GM03348 (cell line): ENCODE results near the gene ACBD6.
A peak's percentile ranks its signal among the peaks of the same experiment; 100 is the strongest.

Source experiments
- DNase-seq: peaks from one replicate; pipeline ENCODE4 v3.0.0; 2012; ENCODE audit warnings: low spot score

Gene ACBD6

DNA sequence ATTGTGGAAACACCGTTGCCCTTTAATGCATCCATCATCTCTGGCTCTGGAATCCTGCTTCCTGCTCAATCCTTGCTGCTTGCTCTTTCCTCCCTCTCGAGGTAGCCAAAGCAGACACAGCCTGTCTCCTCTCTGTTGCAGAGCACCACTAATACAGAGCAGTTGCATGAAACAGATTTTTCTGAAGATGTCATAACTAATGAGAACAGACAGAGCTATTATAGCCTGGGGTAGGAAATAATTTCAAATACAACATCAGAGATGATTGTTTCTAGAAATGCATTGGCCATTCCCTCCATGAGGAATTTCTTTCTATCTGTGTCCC is 23.3 kb upstream of the ACBD6 start:
- no peak for DNase-seq

DNA sequence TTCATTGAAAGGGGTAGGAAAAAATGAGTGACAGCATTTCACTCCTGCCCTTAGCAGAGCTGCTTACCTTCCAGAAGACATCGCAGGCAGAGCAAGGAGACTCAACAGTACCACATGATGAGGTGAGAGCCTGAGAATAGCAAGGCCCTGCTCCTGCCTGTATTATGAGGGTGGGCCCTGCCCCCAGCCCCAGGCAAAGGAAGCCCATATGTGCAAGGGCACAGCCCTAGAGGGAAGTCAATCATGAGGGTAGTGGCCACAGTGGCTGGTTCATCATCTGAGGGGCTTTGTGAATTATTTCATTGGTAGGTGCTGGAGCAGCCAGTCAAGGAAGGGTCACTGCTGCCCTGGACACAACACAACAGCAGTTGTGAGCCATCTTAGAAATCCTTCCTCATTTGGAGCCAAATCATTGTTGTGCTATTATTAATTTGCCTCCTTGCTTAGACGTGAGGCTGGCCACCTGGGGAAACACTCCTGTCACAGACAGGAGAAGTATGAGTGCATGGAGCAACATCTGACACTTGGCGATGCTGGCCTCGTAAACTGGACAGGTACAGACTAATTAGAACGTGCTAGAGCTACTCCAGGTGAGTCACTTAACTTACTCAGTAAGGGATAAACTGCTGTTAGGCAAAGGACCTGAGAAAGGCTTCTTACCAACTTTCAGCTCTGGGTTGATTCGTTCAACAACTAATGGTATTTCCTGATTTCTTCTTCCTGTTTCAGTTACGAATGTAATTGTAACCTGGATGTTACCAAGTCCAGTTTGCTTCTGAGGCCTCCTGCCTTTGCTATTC is 22.7 kb upstream of the ACBD6 start:
- DNase-seq: no peak

DNA sequence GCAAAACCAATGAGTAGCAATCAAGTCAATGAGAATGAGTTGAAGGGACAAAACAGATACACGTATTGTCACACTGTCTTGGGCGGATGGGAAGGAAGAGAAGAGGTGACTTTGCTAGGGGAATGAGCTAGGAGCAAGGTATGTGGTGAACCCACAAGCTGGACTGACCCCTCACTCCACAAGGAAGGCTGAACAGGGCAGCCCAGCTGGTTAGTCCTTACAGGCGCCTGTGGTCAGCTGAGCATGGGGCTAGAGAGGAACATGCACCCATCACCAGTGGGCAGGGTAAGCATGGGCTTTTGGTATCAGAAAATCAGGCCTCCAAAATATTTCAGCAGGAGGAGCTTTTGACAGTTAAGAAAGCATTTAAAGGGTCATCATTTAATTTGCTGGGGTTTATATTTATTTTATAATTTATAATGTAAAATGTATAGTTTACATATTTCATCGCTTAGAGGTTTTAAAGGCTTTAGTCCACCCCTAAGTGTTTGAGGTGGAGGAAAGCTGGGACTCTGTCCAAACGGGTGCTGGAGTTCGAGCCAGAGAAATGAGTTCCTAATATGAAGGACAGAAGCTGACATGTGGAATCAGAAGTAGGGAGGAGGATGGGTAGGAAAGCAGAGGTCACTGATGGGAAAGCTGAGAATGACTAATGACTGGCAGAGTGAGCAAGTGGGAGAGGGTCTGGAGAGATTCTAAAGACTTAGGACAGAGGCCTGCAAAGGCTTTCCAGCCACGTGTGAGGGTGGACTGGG is 22.0 kb upstream of the ACBD6 start:
- no peak for DNase-seq

DNA sequence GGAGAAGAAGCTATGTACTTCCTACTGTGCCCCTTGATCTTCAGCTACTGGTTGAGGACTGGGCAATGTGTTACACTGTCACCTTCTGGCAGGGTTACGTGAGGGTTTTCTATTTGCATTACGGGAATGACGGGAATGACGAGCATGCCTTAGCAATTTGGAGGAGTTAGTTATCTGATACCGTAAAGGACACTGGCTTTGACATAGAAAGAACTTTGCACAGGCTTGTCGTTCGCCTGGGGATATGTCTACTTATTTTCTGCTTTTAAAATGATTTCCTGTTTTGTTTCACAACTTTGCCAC is 19.8 kb upstream of the ACBD6 start:
- DNase-seq: no peak

DNA sequence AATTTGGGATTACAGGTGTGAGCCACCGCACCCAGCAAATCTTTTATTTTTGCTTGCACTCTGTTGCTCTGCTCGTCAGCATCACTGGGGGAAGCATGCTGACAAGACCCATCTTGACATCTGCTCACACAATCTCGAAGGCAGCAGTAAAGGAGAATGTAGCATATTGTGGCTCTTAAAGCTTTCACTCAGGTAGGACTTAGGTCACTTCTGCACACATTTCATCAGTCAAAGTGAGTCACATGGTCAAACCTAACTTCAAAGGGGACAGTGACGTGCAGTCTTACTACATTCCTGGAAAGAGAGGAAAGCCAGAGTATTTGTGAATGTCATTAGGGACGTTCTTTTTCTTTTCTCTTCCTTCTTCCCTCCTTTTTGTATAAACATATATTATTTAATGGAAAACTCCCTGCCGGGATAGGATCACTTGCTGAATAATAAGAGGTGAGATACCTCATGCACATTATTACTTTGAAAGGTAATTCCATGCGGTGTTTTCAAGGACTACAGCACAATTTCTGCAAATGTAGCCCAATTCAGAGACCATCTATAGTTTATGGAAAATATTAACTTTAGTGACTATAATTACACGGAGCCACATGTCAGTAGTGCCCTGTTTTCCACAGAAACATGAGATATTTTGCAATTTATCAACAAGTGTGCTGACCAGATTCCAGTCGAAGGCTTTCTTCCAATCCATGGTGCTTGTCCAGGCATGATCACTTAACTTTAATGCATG is 19.3 kb upstream of the ACBD6 start:
- DNase-seq: no peak

DNA sequence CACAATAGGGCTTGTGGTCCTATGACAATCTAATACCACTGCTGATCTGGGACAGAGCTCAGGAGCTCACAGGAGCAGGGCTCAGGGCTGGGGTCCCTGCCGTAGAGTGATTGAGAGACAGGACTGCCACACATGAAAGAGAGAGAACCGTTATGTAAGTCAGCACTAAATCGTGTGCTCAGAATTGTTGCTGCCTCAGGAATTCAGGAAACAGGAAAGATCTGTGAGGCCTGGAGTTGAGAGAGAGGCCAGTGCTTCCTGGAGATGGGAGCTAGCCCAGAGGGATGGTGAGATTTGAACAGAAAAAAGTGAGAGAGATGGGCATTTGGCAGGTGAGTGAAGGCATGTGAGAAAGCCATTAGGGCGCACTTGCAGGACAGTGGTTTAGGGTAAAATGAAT is 17.5 kb upstream of the ACBD6 start:
- no peak for DNase-seq

DNA sequence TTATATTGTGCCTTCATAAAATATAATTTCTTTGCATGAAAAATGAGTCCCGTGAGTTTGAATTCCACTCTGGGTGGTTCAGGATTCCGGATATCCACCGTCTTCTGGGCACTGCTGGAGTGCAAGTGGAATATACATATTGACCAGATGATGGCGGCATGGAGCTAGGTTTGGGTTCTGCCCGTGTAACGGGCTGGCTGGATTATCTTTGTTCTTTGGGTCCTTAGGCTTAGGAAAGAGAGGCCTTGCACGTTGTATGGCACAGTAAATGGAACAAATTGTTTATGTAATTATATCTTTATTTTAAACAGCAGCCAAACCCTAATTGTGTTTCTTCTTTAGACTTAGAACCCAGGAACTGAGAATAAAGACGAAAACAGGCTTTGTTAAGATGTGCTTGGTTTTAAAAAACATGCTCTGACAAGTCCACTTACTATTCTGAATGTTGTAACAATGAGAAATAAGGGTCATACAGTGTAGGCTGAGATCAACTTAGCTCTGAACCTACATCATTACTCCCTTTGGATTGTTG is 13.5 kb upstream of the ACBD6 start:
- peak; percentile 84 for DNase-seq

DNA sequence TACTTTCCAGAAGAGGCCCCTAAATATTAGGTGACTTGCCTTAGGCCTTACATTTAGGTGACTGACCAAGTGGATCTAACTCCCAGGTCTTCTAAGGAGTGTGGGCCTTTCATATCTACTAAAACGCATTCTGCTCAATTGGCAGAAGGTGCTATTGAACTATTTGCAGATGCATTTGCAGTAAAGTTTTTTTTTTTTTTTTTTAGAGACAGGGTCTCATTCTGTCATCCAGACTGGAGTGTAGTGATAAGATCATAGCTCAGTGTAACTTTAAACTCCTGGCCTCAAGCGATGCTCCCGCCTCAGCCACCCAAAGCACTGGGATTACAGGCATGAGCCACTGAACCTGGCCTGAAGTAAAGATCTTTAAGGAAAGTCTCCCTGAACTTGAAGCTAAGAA is 13.0 kb upstream of the ACBD6 start:
- DNase-seq: no peak

DNA sequence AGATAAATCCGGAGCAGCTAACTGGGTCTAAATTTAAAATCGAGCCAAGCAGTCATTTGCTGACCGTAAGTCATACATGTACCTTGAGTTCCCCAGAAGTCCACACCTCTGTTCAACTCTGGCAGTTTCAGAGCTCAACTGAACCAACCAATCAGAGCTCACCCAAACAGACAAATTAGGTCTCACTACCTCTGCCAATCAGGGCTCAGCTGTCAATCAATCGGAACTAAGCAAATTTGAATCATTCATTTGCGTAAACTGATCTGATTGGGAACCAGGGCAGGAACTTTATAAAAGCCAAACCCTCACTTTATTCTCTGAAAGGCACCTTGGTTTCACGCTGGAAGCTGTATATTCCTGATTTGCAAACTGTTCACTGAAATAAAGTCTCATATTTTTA is 11.2 kb upstream of the ACBD6 start:
- no peak for DNase-seq

DNA sequence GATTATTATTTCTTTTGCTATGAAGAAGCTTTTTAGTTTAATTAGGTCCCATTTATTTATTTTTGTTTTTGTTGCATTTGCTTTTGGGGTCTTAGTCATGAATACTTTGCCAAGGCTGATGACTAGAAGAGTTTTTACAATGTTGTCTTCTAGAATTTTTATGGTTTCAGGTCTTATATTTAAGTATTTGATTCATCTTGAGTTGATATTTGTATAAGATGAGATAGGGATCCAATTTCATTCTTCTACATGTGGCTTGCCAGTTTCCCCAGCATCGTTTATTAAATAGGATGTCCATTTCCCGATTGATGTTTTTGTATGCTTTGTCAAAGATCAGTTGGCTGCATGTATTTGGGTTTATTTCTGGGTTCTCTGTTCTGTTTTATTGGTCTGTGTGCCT is 8.5 kb upstream of the ACBD6 start:
- DNase-seq: no peak

DNA sequence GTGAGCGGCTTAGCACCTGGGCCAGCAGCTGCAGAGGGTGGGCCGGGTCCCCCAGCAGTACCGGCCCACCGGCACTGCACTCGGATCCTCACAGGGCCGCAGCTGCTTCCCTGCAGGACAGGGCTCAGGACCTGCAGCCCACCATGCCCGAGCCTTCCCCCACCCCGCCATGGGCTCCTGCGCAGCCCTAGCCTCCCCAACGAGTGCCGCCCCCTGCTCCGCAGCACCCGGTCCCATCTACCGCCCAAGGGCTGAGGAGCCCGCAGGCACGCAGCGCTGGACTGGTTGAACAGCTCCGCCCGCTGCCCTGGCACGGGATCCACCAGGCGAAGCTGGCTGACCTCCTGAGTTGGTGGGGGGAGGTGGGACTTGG is 6.3 kb upstream of the ACBD6 start:
- DNase-seq: no peak

DNA sequence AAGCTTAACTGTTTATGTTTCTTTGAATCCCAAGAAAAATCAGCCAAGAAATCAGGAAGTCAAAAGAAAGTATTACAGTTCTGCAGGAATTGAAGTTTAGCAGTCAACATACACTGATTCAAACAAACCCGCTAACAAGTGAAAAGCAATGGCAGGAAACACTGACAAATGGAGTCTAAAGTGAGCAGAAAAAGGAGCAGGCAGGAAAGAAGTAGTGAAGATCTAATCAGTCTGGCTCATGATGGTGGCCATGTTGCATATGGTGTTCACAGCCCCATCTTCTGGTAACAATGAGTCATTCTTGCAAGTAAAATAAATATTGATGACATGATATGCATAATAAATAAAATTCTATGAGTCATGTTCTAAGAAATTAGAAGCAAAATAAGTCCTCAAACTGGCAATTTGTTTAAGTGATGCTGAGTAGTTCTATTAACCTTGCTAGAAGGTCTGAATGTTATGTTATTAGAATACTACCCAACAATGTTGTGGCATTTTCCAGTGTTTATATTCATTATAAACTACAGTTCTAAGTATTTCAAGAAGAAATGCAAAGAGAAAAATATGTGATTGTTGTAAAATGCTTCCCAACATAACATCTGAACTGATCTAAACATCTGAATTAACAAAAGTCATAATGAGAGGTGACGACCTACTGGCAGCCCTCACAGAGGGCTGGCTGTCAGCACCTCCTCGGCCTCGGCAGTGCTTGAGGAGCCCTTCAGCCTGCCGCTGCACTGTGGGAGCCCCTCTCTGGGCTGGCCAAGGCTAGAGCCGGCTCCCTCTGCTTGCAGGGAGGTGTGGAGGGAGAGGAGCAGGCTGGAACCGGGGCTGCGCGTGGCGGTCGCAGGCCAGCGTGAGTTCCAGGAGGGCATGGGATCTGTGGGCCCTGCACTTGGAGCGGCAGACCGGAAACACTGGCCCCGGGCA is 5.7 kb upstream of the ACBD6 start:
- peak; percentile 20 for DNase-seq

DNA sequence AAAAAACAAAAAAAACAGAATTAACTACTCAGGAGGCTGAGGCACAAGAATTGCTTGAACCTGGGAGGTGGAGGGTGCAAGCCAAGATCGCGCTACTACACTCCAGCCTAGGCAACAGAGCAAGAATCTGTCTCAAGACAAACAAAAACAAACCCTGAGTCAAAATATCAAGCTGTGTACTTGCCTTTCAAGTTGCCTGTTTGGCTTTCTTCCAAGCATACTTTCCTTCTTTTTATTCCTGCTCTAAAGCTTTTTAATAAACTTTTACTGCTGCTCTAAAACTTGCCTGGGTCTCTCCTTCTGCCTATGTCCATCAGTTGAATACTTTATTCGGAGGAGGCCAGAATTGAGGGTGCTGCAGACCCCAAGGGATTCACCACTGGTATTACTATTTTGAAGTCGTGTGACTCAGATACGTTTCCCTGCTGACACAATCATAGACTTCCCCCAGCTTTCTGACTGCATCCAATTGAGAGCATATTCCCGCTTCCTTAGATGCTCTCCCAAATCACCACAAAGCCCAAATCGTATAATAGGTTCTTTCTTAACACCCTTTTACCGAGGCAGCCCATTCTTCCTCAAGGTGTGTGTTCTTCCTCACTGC is 3.5 kb upstream of the ACBD6 start:
- no peak for DNase-seq

DNA sequence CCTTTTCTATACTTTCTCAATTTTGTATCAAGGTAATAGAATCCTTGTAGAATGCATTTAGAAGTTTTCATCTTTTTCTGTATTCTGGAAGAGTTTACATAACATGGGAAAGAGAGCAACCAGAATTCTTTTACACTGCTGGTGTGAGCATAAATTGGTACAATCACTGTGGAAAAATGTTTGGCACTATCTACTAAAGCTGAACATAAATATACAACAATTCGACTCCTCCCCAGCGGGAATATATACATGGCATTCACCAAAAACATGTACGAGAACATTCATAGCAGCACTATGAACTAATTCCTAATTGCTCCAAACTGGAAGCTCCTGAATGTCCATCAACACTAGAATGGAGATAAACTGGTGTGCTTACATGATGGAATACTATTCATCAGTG is 1.8 kb upstream of the ACBD6 start:
- DNase-seq: no peak

DNA sequence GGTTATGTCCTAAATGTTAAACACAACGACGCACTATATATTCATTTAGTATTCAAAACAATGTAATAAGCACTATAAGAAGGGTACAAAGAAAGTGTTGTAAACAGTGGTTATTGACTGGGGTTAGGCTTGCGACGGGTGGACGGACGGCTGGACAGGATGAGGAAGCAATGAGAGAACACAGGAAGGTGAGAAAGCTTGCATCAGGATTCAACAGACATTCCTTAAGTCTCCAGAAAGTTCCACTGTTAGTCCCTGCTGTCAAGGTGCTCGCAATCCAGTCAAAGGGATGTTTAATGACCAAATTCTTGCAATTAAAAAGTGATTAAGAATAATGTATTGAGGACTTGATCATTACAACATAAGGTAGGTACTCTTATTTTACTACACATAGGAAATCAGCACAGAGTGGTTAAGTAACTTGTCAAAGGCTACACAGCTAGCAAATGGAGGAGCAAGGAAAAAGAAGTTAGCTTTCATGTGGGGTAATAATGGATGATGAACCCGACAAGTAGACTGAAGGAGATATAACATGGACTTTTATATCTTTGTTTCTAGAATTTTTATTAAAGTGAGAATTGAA is 994 bp upstream of the ACBD6 start:
- DNase-seq: peak; percentile 44

DNA sequence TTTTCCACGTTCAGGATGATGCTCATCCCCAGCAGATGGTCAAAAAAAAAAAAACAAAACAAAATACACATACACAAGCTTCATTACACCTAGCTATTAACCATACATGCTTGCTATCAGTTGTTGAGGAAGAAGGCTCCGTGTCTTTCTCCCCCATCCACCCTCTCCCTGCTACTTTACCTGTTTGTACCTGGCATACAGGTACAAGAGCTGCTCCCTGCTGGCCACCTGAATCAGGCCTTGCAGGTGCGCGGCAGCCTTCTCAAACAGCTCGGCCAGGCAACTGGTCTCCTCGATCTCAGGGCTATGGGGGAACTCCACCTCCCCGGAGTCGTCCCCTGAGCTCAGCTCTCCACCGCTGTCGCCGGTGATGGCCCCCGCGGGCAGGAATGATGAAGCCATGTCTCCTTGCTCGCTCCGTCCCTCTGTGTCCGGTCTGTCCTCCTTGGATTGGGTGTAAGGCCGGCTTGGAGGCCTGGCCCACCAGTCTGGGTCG is 464 bp downstream of the ACBD6 start:
- no peak for DNase-seq

DNA sequence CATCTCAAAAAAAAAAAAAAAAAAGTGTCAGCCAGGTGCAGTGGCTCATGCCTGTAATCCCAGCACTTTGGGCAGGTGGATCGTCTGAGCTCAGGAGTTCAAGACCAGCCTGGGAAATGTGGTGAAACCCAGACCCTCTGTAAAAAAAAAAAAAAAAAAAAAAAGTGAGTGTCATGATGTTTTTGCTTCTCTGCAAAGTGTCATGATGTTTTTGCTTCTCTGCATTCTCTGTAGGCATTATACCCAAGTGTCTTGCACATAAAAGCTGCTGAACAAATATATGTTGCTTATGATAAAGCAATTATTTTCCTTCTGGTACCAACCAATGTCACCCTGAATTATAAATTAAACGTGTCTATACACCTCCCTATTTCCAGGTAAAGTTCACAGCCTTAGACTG is 1.7 kb downstream of the ACBD6 start:
- DNase-seq: no peak

DNA sequence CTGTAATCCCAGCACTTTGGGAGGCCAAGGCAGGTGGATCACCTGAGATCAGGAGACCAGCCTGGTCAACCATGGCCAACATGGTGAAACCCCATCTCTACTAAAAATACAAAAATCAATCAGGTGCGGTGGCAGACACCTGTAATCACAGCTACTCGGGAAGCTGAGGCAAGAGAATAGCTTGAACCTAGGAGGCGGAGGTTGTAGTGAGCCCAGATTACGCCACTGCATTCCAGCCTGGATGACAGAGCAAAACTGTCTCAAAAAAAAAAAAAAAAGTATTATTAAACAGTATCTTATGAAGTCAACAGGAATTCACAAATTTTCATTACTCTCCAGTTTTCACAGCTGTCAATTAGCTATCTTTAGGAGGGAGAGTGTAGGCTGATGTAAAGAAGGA is 3.8 kb downstream of the ACBD6 start:
- no peak for DNase-seq

DNA sequence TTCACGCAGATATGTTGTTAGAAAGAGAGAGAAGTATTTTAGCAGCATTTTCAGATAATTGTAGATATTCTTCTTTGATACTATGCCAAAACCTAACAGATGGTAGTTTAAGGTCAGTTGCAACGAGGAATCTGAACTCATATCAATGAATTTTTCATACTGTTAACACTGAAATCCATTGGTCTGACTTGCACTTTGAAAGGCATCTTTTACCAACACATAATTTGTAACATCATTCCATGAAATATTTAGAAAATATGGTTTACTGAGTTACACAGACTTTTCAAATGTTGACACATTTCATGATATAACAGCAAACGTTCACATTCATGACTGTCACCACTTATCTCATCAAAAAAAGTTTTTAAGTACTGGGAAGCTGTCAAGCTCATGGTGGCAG is 4.6 kb downstream of the ACBD6 start:
- no peak for DNase-seq

DNA sequence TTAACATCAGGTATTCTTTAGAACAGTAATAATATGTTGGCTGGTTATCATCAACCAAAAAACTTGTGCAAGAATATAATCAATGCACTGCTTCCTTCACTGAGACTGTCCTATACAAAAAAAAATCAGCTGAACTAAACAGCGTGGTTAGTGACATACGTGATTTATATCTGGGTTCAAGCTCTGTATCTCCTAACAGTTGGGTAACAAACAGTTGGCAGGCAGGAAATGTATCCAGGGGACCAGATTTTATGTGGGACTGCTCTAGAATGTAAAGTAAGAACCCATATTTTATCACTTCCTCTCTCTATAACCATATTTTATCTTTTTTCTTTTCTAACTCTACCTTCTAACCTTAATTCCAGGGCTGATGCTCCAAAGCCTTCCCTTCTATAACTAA is 8.0 kb downstream of the ACBD6 start:
- DNase-seq: no peak

DNA sequence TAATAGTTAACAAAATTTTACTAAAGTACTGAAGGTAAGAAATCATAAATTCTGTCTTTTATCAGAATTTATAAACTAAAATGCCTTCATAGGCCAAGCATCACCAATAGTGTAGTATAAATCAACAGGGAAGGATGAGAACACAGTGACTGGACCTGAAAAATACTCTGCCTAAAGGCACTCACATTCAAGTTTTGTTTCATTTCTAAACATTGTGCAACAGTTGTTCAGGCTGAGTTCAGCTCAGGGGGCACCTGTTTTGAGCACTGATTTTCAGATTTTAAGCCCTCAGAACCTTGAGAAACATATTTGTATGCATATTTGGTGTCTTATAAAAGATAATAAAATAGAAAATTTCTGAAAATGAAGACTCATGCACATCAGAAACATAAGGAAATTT is 12.4 kb downstream of the ACBD6 start:
- no peak for DNase-seq
